HG03520 (cell line): Measurements from ENCODE around the gene NME1.
"Not testable (repeated sequence)": the region's sequence is repeated elsewhere in the genome, so short reads cannot be mapped to it uniquely, and the experiment has no call there.

Source experiments
- ATAC-seq: cut with Tn5 transposase; IDR thresholded peaks from one replicate; pipeline ENCODE4 v1.9.1; 2021; ENCODE audit warnings: mild to moderate bottlenecking, moderate library complexity; ENCODE audit not compliant: unreplicated experiment

NME1 gene

DNA sequence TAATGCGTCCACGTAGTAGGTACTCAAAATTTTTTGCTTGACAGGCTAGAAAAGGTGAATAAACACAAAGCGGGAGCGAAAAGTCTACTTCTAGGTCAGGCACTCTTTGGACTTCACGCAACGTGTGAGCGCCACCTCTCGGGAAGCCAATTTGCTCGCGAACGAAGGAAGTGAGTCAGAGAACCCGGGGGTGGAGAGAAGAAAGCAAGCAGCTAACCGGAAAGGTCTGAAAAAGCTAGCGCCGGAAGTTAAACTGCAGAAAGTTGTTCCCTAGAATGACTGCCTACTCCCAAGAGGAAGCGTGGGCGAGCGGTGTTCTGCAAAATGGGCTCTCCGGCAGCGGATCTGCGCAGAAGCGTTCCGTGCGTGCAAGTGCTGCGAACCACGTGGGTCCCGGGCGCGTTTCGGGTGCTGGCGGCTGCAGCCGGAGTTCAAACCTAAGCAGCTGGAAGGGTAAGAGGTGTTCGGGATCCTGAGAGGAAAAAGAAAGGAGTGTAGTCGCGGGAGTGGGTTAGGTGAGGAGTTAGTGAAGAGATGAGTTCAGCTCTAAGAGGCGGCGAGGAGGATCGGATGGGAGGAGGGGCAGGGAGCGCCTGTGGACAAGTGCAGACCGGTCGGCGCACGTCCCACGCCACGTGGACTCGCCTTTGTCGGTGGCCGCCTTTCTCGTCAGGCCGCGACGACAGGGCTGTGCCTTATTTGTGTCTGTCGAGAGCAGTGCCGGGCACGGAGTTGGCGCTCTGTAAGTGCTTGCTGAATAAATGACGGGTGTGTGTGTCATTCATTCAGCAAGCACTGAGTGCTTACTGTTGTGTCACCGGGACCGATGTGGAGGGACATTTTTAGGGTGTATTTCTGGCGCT, at the start of gene NME1:
NME1 (plus strand) TSS at position 350 of the 863 bp plus-strand sequence. CDS start 2,096 bp downstream, outside the sequence.
- peak; percentile 84 for ATAC-seq

DNA sequence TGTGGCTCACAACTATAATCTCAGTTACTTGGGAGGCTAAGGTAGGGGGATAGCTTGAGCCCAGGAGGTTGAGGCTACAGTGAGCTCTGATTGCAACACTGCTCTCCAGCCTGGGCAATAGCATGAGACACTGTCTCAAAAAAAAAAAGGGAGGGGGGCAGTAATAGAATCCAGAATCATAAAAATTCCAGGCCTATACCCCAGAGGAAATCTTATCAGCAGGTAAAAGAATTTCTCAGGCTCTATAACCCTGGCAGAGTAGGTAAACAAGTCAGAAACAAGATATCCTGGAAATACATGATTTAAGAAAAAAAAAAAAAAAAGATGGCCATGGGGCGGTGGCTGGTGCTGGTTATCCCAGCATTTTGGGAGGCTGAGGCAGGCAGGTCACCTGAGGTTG, 45.6 kb upstream of the NME1 start:
- no peak for ATAC-seq

- ATAC-seq: not testable (repeated sequence)
Observed at GRCh38 chr17:51112303-51113222, 40.8 kb upstream of the NME1 start.

GRCh38 chr17:51115179-51115578, 38.2 kb upstream of the NME1 start:
- no peak for ATAC-seq

DNA sequence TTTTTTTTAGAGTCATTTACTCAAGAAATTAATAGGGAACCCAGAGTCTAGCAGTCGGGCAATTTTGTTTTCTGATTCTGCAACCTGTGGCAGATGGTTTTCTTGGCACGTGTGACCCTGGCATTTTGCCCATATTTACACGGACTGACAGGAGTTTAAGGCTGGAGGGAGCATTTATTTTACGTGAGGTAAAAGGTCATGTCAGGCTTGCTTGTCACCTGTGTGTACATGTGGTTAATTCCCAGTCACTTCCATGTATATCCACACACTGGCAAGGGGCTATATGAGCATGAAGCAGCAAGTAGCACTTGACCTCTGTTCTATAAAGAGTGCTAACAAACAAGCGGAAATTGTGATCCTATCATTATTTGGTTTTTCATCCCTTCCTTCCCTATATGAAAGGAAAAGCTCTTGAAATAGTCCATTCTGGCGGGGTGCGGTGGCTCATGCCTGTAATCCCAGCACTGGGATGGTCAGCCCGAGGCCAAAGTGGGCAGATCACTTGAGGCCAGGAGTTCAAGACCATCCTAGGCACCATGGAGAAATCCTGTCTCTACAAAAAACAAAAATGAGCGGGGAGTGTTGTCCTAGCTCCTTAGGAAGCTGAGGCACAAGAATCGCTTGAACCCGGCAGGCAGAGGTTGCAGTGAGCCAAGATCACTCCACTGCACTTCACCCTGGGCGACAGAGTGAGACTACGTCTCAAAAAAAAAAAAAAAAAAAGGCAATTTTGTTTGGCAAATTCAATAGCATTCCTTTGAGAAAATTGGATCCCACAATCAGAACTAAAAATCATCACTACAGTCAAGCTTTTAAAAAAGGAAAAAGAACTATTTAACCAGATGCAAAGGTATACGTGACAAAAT, 34.8 kb upstream of the NME1 start:
- no peak for ATAC-seq

DNA sequence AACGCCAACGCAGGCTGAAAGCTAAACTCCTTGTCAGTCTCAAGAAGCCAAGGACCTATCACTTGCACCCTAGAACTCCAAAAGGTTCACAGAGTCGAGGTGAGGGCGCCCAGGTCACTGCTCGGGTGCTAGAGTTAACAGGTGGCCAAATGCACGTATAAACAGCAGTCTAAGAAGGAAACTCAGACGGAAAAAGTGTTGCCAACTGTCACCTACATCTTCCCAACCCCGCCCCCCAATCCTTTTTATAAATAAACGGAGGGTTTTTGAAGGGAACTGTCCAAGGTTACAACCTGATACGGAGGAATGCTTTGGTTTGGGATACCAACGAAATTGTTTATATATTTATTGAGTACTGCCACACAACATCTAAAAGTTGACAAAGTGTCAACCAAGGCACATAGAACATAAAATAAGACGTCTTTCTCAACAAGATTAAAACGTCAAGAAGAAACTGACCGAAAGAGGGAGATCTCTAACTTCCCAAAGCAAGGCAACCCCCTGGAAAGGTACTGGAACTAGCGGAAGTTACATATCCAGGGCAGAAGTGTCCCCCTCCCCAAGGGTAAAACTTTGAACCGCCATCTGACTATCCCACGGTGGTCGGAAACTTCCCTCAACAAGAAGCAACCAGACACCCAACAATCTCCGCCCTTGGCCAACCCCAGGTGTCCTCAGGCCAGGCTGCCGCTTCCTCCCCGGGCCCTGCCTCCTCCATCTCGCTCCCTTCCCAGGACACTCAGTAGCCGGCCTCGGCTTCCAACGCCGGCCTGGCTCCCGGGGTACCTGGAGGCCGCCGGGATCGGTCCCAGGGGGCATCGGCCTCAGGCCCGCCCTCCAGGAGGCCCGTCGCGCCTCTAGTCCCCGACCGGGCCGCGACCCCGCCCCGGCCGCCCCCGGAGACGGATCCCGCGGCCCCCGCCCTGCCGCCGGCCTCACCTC, 33.7 kb upstream of the NME1 start:
- peak; percentile 10 for ATAC-seq

GRCh38 chr17:51120357-51120738, 33.0 kb upstream of the NME1 start:
- ATAC-seq: peak; percentile 26

DNA sequence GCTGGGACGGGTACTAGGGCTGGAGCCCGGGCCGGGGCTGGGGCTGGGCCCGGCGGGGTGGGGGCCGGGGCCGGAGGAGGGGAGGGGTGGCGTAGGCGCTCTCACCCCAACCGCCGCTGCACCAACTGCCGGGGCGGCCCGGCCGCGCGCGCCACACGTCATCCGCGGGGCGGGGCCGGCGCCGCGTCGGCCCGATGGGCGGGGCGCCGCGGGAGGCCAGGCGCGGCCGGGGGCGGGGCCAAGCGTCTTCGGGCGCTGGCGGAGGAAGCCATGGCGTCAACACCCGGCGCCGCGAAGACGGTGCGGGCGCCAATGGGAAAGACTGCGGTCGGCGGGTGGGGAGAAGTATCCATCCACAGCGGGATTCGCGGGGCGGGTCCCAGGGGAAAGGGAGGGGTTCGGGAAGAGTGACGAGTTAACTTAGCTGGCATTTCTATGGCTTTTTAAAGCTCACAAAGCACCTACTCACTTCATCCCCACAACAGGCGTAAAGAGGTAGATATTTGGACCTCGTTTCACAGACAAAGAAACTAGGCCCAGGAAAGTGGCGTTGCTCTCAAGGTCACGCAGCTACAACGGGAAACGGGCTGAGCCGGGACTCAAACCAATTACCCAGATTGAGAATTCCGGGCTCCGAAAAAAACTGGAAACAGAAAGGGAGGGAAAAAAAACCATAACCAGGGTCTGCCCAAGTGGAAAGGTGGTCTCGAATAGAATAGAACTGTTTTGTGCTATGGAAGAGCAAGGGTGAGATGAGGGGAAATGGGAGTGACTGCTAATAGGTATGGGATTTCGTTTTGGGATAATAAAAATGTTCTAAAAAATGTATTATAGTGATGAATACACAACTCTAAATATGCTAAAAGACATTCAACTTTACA, 32.4 kb upstream of the NME1 start, which contains the start of gene SPAG9:
SPAG9 (minus strand) TSS at position 130 of the 881 bp plus-strand sequence. CDS start 212 bp downstream, outside the sequence.
- ATAC-seq: peak; percentile 62

DNA sequence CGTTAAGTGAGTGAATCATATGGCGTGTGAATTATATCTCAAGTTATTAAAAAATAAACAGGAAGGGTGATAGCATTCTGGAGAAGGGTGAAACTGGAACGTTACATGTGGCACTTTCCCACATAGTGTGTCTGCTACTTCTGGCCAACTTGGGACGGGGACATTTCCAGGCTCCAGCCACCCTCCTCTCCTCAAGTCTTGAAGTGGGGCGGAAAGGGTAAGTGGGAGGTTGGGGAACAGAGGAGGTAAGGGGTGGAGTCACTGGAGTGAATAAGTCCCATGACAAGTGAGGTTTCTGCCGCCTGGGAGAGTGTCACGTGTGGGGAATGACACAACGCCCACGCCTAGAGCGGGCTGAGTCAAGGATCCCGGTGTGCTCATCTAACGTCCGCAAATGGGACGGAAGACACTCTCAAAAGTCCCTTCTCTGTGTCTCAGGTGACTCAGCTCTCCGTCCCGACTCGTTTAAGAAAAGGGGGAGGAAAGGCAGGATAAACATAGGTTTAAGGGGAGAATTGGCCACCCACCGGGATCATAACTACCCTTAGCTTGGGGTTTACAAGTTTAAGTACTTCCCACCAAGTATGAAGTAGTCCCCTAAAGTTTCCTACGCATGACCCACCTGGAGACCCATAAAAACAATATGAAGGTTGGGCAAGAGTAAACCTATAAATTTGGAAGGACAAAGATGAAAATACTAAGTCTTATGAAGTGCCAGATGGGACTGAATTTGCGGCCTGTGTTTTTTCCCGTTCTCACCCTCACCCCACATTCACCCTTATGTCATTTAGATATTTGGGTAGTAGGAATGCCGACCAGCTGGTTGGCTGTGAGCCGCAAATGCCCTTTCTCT, 31.5 kb upstream of the NME1 start:
- ATAC-seq: peak; percentile 32

DNA sequence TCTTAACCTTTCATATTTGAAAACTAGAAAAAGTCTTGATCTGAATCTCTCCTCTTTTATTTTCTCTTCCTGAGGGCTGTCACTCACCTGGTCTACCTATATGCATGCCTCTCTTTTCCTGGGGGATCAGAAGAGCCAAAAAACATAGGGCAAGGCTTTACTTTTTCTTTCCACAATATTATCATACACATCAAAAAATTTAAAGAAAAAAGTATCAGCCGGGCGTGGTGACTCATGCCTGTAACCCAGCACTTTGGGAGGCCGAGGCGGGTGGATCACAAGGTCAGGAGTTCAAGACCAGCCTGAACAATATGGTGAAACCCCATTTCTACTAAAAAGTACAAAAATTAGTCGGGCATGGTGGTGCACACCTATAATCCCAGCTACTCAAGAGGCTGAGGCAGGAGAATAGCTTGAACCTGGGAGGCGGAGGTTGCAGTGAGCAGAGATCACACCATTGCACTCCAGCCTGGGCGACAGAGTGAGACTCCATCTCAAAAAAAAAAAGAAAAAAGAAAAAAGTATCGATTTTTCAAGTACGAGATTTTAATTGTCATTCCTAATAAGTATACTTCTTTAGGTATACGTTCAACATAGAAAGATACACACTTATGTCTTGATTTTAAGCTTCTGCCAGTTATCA, 30.8 kb upstream of the NME1 start:
- not testable (repeated sequence) for ATAC-seq

GRCh38 chr17:51124640-51125503, 28.5 kb upstream of the NME1 start:
- no peak for ATAC-seq

- ATAC-seq: no peak
Observed at GRCh38 chr17:51128076-51128475, 25.3 kb upstream of the NME1 start.

DNA sequence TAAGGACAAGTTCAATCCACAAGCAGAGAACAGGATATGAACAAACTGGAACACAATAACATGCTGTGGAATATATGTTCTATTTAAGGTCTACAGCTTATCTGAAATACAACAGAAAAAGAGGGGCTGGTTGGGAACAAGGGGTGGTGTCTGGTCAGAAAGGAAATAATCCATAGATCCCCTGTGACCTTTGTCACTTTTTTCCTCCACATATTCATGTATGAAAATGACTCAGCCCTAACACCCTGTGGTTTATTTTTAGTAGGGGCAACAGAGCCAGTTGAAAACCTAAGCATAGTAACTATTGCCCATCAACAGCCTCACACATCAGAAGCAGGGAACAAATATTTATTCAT, 20.4 kb upstream of the NME1 start:
- ATAC-seq: no peak

GRCh38 chr17:51133365-51133764, 20.0 kb upstream of the NME1 start:
- ATAC-seq: no peak

DNA sequence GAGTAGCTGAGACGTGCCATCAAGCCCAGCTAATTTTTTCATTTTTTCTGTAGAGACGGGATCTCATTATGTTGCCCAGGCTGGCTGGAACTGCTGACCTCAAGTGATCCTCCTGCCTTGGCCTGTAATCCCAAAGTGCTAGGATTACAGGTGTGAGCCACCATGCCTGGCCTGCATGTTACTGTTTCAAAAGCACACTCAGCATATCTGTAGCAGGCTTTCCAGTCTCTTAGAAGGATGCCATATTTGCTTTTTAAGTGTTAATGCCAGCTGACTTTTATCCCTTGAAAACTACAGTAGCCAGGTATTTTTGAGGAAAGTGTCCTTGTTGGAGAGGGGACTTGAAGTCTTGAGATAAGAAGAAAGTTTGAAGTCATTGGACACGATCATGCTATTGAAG, 17.4 kb upstream of the NME1 start:
- no peak for ATAC-seq

GRCh38 chr17:51142597-51142996, 10.8 kb upstream of the NME1 start:
- ATAC-seq: no peak
